Loucy (cell line): ENCODE results near the gene RAB25.

Experiments used
- H2AFZ ChIP-seq: fragments of 200-600 bp; sonication (generic); 2 replicates; pipeline ENCODE4 v1.6.0; 2016; ENCODE audit warnings: antibody characterized with exemption, mild to moderate bottlenecking, low read length, moderate library complexity
- H3F3A ChIP-seq: fragments of 200-600 bp; 2 replicates; pipeline ENCODE4 v1.6.0; 2016; ENCODE audit warnings: antibody characterized with exemption, low read depth, mild to moderate bottlenecking
- H3K27me3 ChIP-seq: fragments of 200-600 bp; sonication (generic); 2 replicates; pipeline ENCODE4 v1.6.1; 2014; ENCODE audit warnings: low read length, mild to moderate bottlenecking; ENCODE audit not compliant: insufficient read depth, poor library complexity, severe bottlenecking
- H3K36me3 ChIP-seq: fragments of 200-600 bp; sonication (generic); 2 replicates; pipeline ENCODE4 v1.6.1; 2016; ENCODE audit warnings: low read length; ENCODE audit not compliant: insufficient read depth
- H3K4me1 ChIP-seq: fragments of 200-600 bp; sonication (generic); 2 replicates; pipeline ENCODE4 v1.5.1; 2014; ENCODE audit warnings: low read length, mild to moderate bottlenecking; ENCODE audit not compliant: insufficient read depth, poor library complexity, severe bottlenecking
- H3K4me2 ChIP-seq: fragments of 200-600 bp; sonication (generic); 2 replicates; pipeline ENCODE4 v1.6.0; 2014; ENCODE audit warnings: antibody characterized with exemption, low read length, low read depth, mild to moderate bottlenecking; ENCODE audit not compliant: poor library complexity, severe bottlenecking
- H3K4me3 ChIP-seq: fragments of 200-600 bp; sonication (generic); 2 replicates; pipeline ENCODE4 v1.5.1; 2014; ENCODE audit warnings: low read length, mild to moderate bottlenecking, mixed read lengths; ENCODE audit not compliant: poor library complexity, severe bottlenecking
- H3K79me2 ChIP-seq: fragments of 200-600 bp; sonication (generic); 2 replicates; pipeline ENCODE4 v1.6.1; 2014; ENCODE audit warnings: low read length; ENCODE audit not compliant: insufficient read depth
- H3K9ac ChIP-seq: fragments of 200-600 bp; sonication (generic); 2 replicates; pipeline ENCODE4 v1.6.0; 2014; ENCODE audit warnings: mild to moderate bottlenecking, low read depth, low read length, moderate library complexity; ENCODE audit not compliant: poor library complexity, severe bottlenecking
- H3K9me2 ChIP-seq: fragments of 200-600 bp; sonication (generic); replicated peaks from 2 replicates; pipeline ENCODE4 v1.6.1; 2016; ENCODE audit warnings: low read depth, low read length, mixed read lengths
- H3K9me3 ChIP-seq: fragments of 200-600 bp; sonication (generic); 2 replicates; pipeline ENCODE4 v1.6.1; 2014; ENCODE audit warnings: mild to moderate bottlenecking, antibody characterized with exemption, low read length, low read depth; ENCODE audit not compliant: insufficient read depth
- H4K20me1 ChIP-seq: fragments of 200-600 bp; sonication (generic); 2 replicates; pipeline ENCODE4 v1.6.0; 2014; ENCODE audit warnings: antibody characterized with exemption, low read length, mild to moderate bottlenecking; ENCODE audit not compliant: insufficient read depth, poor library complexity, severe bottlenecking
- EZH2phosphoT487 ChIP-seq: fragments of 200-600 bp; IDR thresholded peaks from 2 replicates; pipeline ENCODE4 v1.6.1; 2018; ENCODE audit warnings: antibody characterized with exemption, mild to moderate bottlenecking, moderate library complexity, borderline replicate concordance
- TF ChIP-seq, protein P1 (sequence below): fragments of 200-600 bp; sonication (generic); conservative IDR thresholded peaks from 2 replicates; pipeline ENCODE4 v1.5.1; 2014; ENCODE audit warnings: mild to moderate bottlenecking, antibody characterized with exemption, low read length

RAB25 gene

GRCh38 chr1:156054500-156055280 is 6.3 kb upstream of the RAB25 start, which contains the start of gene LAMTOR2:
Gene LAMTOR2 (plus strand): TSS chr1:156054782. CDS start chr1:156054890, 108 bp downstream.
- no peaks in the 10 kb centered on the region for H3K27me3 ChIP-seq
- peaks cover 7% of the 10 kb centered on the region for H4K20me1 ChIP-seq
- TF ChIP-seq, protein P1, sequence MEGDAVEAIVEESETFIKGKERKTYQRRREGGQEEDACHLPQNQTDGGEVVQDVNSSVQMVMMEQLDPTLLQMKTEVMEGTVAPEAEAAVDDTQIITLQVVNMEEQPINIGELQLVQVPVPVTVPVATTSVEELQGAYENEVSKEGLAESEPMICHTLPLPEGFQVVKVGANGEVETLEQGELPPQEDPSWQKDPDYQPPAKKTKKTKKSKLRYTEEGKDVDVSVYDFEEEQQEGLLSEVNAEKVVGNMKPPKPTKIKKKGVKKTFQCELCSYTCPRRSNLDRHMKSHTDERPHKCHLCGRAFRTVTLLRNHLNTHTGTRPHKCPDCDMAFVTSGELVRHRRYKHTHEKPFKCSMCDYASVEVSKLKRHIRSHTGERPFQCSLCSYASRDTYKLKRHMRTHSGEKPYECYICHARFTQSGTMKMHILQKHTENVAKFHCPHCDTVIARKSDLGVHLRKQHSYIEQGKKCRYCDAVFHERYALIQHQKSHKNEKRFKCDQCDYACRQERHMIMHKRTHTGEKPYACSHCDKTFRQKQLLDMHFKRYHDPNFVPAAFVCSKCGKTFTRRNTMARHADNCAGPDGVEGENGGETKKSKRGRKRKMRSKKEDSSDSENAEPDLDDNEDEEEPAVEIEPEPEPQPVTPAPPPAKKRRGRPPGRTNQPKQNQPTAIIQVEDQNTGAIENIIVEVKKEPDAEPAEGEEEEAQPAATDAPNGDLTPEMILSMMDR = no peak
- no peak for TF ChIP-seq EZH2phosphoT487
- H3K9ac ChIP-seq = peak within 1 kb of the TSS; percentile 98
- no peaks in the 10 kb centered on the region for H3K9me2 ChIP-seq
- no peaks in the 10 kb centered on the region; the same call in 1 of the 2 replicates for H3K36me3 ChIP-seq
- H3K4me1 ChIP-seq = peaks cover 20% of the 10 kb centered on the region
- peaks cover 42% of the 10 kb centered on the region for H3K79me2 ChIP-seq
- H3K9me3 ChIP-seq = no peaks in the 10 kb centered on the region
- H3F3A ChIP-seq = peaks cover 3% of the 10 kb centered on the region; the same call in 1 of the 2 replicates
- peak within 1 kb of the TSS; percentile 96 for H3K4me3 ChIP-seq
- H3K4me2 ChIP-seq = peak within 1 kb of the TSS; percentile 96
- H2AFZ ChIP-seq = peak within 1 kb of the TSS; percentile 96

DNA sequence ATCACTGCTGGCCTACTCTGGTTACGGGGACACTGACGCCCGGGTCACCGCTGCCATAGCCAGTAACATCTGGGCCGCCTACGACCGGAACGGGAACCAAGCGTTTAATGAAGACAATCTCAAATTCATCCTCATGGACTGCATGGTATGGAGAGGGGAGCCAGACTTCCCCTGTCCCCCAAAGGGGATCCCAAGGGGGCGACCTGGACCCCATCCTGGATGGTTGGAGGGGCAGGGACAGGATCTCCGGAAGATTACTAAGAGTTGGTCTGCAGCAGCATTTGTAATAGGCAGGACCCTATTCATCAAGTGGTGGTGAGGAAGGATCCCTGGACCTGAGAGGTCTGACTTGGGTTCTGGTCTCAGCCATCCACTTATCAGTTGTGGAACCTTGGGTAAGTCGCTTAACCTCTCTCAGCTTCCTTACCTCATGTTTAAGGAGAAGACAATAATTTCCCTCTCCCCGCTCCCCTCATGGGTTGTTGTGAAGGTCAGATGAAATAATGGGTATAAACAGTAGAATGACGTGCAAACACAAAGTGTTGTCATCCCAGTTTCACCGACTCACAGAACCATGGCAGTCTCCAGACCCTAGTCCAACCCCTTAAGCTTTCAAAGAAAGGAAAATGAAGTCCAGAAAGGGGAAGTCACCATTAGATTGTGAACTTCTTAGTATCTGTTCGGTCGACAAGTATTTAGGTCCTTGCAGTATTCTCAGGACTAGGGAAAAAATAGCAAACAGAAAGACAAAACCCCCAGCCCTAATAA is 5.5 kb upstream of the RAB25 start:
- Histone ChIP-seq H3K9me2 (no peaks in the 10 kb centered on the region), H3K4me2 (peak overlapping the region; percentile 84), H3K9me3 (no peaks in the 10 kb centered on the region), H3F3A (peaks cover 3% of the 10 kb centered on the region; the same call in 1 of the 2 replicates), H3K36me3 (no peaks in the 10 kb centered on the region; the same call in 1 of the 2 replicates), H3K9ac (peak overlapping the region; percentile 98), H3K4me3 (peak overlapping the region; percentile 96), H3K4me1 (peaks cover 20% of the 10 kb centered on the region), H3K27me3 (no peaks in the 10 kb centered on the region), H4K20me1 (peaks cover 7% of the 10 kb centered on the region), H2AFZ (peak overlapping the region; percentile 96), H3K79me2 (peaks cover 42% of the 10 kb centered on the region)
- TF ChIP-seq, protein P1 = no peak
- no peak for TF ChIP-seq EZH2phosphoT487

- Histone ChIP-seq H2AFZ (no peak overlapping the region), H3K9me3 (no peaks in the 10 kb centered on the region), H3K4me2 (peak overlapping the region; percentile 84), H4K20me1 (peaks cover 7% of the 10 kb centered on the region), H3F3A (peaks cover 3% of the 10 kb centered on the region; the same call in 1 of the 2 replicates), H3K4me1 (peaks cover 20% of the 10 kb centered on the region), H3K36me3 (no peaks in the 10 kb centered on the region), H3K9me2 (no peaks in the 10 kb centered on the region), H3K4me3 (peak overlapping the region; percentile 30), H3K27me3 (no peaks in the 10 kb centered on the region), H3K79me2 (peaks cover 36% of the 10 kb centered on the region), H3K9ac (no peak overlapping the region)
- TF ChIP-seq, protein P1 = no peak
- no peak for TF ChIP-seq EZH2phosphoT487
These were observed 4.6 kb upstream of the RAB25 start for GRCh38 chr1:156056326-156056849.
